Renal cortex interstitium (tissue), 11 donors: ENCODE measurements around the gene TMEM214. TPM values are rescaled to one million over a fixed set of nuclear protein-coding genes. Genes with fewer than 3 reads are reported as not detected.

ENCODE experiments used
- DNase-seq, 11 donors: peaks; one replicate each; pipeline ENCODE4 v3.0.0-alpha.2; 2013; ENCODE audit warnings: low read depth in 9 of 11, low spot score in 4 of 11; ENCODE audit errors: extremely low read depth in 1 of 11
- polyA plus RNA-seq, 3 donors: library from polyadenylated mRNA; unstranded; fragments of 120-200 nt; gene quantifications; one replicate each; pipeline ENCODE4 v1.2.1, GENCODE V29; 2013; ENCODE audit not compliant: insufficient read length in 3 of 3

TMEM214 gene
- polyA plus RNA-seq, 3 donors: 55.8 to 71.9 (median 63.6) TPM

DNA sequence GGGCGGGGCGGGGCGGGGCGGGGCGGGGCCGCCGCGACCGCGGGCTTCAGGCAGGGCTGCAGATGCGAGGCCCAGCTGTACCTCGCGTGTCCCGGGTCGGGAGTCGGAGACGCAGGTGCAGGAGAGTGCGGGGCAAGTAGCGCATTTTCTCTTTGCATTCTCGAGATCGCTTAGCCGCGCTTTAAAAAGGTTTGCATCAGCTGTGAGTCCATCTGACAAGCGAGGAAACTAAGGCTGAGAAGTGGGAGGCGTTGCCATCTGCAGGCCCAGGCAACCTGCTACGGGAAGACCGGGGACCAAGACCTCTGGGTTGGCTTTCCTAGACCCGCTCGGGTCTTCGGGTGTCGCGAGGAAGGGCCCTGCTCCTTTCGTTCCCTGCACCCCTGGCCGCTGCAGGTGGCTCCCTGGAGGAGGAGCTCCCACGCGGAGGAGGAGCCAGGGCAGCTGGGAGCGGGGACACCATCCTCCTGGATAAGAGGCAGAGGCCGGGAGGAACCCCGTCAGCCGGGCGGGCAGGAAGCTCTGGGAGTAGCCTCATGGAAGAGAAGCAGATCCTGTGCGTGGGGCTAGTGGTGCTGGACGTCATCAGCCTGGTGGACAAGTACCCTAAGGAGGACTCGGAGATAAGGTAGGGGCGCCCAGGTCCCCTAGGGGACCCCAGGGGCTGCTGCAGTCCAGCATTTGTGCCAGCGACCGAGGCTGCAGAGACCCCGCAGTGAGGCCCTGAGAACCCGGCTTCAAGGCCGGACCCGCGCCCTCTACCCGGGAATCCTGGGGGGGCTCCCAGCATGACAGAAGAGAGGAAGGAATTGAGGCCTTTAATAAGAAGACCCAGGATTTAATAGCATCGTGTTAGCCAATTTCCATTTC, 54.2 kb downstream of the TMEM214 start, which contains the start of gene KHK:
KHK (plus strand) TSS at position 49 of the 870 bp plus-strand sequence; CDS start at position 537, 488 bp downstream.
- DNase-seq: no peak

DNA sequence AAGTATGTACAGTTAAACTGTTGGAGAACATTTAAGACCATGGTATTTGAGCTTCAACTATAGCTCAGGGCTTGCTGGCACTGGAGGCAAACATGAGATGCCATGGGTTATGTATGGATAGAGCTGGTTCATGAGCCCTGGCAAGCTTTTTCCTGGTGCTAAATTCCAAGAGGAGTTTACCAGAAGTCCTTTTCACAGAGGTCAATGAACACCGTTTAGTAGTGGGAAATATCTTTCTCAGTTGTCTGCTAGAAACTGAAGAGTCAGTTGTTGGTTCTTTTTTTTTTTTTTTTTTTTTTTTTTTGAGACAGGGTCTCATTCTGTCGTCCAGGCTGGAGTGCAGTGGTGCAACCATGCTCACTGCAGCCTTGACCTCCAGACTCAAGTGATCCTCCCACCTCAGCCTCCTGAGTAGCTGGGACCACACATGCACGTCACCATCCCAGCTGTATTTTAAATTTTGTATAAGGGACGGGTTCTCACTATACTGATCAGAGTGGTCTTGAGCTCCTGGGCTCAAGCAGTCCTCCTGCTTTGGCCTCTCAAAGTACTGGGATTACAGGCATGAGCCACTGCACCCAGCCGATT, 55.2 kb downstream of the TMEM214 start:
- DNase-seq: no peak

DNA sequence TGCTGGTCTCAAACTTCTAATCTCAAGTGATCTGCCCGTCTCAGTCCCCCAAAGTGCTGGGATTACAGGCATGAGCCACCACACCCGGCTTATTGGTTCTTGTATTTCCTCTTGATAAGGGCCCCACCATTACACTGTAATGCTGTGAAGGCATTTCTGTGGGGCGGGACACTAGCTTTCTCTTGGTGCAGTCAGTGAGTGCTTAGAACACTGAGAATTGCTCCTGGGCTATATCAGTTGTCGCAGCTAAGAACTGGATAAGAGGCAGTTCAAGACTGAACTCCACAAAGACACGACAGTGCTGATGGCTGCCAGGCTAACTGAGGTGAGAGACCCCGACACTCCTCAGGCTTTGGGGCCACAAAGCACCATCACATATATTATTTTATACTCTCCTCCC, 55.9 kb downstream of the TMEM214 start:
- no peak for DNase-seq

DNA sequence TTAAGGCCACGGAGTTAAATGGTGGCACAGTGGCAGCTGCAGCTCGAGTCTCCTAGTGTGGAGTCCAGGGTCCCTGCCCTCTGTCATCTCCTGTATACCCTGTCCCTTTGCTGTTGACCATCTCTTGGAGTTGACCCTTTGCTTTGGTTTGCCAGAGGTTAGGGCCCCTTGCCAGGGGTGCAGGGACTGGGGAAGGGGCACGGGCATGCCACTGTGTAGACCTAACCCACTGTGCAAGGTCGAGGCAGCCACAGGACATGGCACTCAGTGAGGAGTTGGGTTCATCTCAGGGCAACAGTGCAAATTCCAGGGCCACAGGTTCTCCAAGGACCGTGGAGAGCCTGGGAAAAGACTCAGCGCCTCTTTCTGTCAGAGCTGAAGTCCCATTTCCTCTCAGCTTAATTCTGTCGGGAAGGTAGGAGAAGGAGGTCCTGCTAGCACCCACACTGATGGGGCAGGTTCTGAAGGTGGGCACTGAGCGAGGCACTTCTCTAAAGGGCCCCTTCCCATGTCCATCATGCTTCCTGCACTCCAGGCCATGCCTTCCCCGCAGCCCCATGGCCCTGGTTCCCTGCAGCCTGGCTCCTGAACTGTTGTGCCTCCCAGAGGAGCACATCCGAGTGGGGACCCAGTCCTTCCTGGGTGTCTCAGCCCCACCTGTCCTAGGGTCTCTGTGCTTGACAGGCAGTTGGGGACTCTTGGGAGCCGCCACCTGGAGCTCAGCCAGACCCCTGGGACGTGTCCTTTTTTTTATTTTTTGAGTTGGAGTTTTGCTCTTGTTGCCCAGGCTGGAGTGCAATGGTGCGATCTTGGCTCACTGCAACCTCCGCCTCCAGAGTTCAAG, 56.6 kb downstream of the TMEM214 start:
- no peak for DNase-seq

Other genes starting within 250 kb of the TMEM214 start
- gene CENPA, start 246.9 kb upstream of the TMEM214 start, polyA plus RNA-seq: 10 to 100 TPM; 12.1 to 17.2 (median 17.2) TPM
- 1 to 10 TPM; 4.4 to 8.6 (median 8.5) TPM for gene DPYSL5, start 184.8 kb upstream of the TMEM214 start, polyA plus RNA-seq
- 10 to 100 TPM in 2 of 3 donors, 1 to 10 TPM in 1; 9.6 to 15.8 (median 12.6) TPM for gene MAPRE3, start 62.3 kb upstream of the TMEM214 start, polyA plus RNA-seq
- gene AGBL5, start 18.7 kb downstream of the TMEM214 start, polyA plus RNA-seq: 10 to 100 TPM; 61.9 to 66.8 (median 65.2) TPM
- 100 to 1,000 TPM; 234 to 273 (median 243) TPM for gene OST4, start 38.7 kb downstream of the TMEM214 start, polyA plus RNA-seq
- gene EMILIN1, start 45.6 kb downstream of the TMEM214 start, polyA plus RNA-seq: 100 to 1,000 TPM in 1 of 3 donors, 10 to 100 TPM in 2; 53.5 to 130 (median 96.3) TPM
- gene KHK, start 53.8 kb downstream of the TMEM214 start, polyA plus RNA-seq: 10 to 100 TPM; 42.9 to 58.5 (median 55.3) TPM
- 1 to 10 TPM; 6.2 to 8.6 (median 7.4) TPM for gene CGREF1, start 86.2 kb downstream of the TMEM214 start, polyA plus RNA-seq
- 1 to 10 TPM; 1.3 to 1.9 (median 1.6) TPM for gene ABHD1, start 90.8 kb downstream of the TMEM214 start, polyA plus RNA-seq
- 10 to 100 TPM; 42.0 to 55.0 (median 46.4) TPM for gene PREB, start 101.7 kb downstream of the TMEM214 start, polyA plus RNA-seq
- gene PRR30, start 106.4 kb downstream of the TMEM214 start, polyA plus RNA-seq: not detected
- under 1 TPM; 0.51 to 0.78 (median 0.62) TPM for gene TCF23, start 116.0 kb downstream of the TMEM214 start, polyA plus RNA-seq
- gene ATRAID, start 179.1 kb downstream of the TMEM214 start, polyA plus RNA-seq: 100 to 1,000 TPM; 148 to 150 (median 148) TPM
- gene SLC5A6, start 179.3 kb downstream of the TMEM214 start, polyA plus RNA-seq: 10 to 100 TPM; 37.2 to 47.6 (median 42.0) TPM
- 10 to 100 TPM; 50.4 to 54.6 (median 54.1) TPM for gene CAD, start 184.4 kb downstream of the TMEM214 start, polyA plus RNA-seq
- gene SLC30A3, start 230.1 kb downstream of the TMEM214 start, polyA plus RNA-seq: 1 to 10 TPM; 6.0 to 9.2 (median 7.6) TPM
- 1 to 10 TPM in 2 of 3 donors, under 1 TPM in 1; 0.59 to 1.7 (median 1.4) TPM for gene DNAJC5G, start 242.5 kb downstream of the TMEM214 start, polyA plus RNA-seq
- gene TRIM54, start 249.5 kb downstream of the TMEM214 start, polyA plus RNA-seq: 1 to 10 TPM; 5.3 to 7.7 (median 5.7) TPM